Measurements from ENCODE around the gene KLHL9. TPM values are rescaled to one million over a fixed set of nuclear protein-coding genes. Genes with fewer than 3 reads are reported as not detected.
"Not testable (repeated sequence)": the region's sequence is repeated elsewhere in the genome, so short reads cannot be mapped to it uniquely, and the experiment has no call there.

The KLHL9 gene
- total RNA-seq, 2 experiments from 2014 or later: 11.9 to 12.0 TPM

DNA sequence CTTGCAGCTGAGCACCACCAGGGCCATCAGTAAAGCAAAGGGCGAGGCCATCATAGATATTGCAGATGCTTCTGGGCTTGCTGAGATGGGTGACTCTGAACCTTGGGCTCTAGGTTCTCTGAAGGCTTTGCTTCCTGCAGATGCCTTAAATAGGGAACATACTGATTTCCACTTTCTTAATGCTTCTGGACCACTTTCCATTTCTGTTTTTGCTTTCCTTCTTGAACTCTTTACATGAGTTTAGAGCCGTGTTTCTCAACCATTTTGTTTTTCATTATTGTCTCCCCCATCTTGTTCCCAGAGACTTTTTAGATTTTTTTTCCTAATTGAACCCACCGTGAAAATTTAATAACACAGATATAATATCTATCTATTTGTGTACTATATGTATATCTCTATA is 32.8 kb upstream of the KLHL9 start, which contains the start of gene IFNA13:
IFNA13 (minus strand) TSS at position 101 of the 400 bp plus-strand sequence; CDS start at position 54, 47 bp downstream.
- Histone ChIP-seq H3K4me1 (ENCODE audit: insufficient read depth, low read length) (no peaks in the 10 kb centered on the region), H3K27ac (ENCODE audit: low read depth in 1 of 2, low read length in 2 of 2) (no peak within 1 kb of the TSS), H3K27me3 (ENCODE audit: control insufficient read depth in 1 of 2, insufficient read depth in 2 of 2, low read length in 2 of 2) (no peaks in the 10 kb centered on the region), H3K36me3 (ENCODE audit: insufficient read depth, low read length) (no peaks in the 10 kb centered on the region), H3K9me3 (ENCODE audit: control insufficient read depth in 1 of 2, insufficient read depth in 1 of 2, low read length in 2 of 2) (no peaks in the 10 kb centered on the region), H3K4me3 (ENCODE audit: low read length) (no peak within 1 kb of the TSS)
- no peak within 1 kb of the TSS for H3K27ac Mint-ChIP-seq
- TF ChIP-seq, protein P1, sequence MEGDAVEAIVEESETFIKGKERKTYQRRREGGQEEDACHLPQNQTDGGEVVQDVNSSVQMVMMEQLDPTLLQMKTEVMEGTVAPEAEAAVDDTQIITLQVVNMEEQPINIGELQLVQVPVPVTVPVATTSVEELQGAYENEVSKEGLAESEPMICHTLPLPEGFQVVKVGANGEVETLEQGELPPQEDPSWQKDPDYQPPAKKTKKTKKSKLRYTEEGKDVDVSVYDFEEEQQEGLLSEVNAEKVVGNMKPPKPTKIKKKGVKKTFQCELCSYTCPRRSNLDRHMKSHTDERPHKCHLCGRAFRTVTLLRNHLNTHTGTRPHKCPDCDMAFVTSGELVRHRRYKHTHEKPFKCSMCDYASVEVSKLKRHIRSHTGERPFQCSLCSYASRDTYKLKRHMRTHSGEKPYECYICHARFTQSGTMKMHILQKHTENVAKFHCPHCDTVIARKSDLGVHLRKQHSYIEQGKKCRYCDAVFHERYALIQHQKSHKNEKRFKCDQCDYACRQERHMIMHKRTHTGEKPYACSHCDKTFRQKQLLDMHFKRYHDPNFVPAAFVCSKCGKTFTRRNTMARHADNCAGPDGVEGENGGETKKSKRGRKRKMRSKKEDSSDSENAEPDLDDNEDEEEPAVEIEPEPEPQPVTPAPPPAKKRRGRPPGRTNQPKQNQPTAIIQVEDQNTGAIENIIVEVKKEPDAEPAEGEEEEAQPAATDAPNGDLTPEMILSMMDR (IDR thresholded peaks at IDR 0.05): no peak
- intact Hi-C loops (cut with DNase I, micrococcal nuclease): no loop called here
- no peaks in the 10 kb centered on the region for H3K36me3 Mint-ChIP-seq (ENCODE audit: low read depth)
- no peak for DNase-seq
- H3K9me3 Mint-ChIP-seq: no peaks in the 10 kb centered on the region
- ChIA-PET POLR2A (no interaction called here), CTCF (interaction anchor here (0.6 kb wide), 1 partner anchor 191 kb away, joined by 3 read pairs; no protein-coding TSS in a partner anchor)
- H3K4me3 Mint-ChIP-seq: no peak within 1 kb of the TSS
- ATAC-seq (ENCODE audit: poor library complexity): no peak
- peaks cover 35% of the 10 kb centered on the region for H3K27me3 Mint-ChIP-seq
- H3K4me1 Mint-ChIP-seq (ENCODE audit: low read depth): no peaks in the 10 kb centered on the region

- H3K9me3 Mint-ChIP-seq; H3K27ac ChIP-seq (ENCODE audit: low read depth in 1 of 2, low read length in 2 of 2); POLR2A ChIA-PET; DNase-seq; H3K36me3 ChIP-seq (ENCODE audit: insufficient read depth, low read length); H3K27me3 ChIP-seq (ENCODE audit: control insufficient read depth in 1 of 2, insufficient read depth in 2 of 2, low read length in 2 of 2); ATAC-seq (ENCODE audit: poor library complexity); H3K36me3 Mint-ChIP-seq (ENCODE audit: low read depth); intact Hi-C loops (cut with DNase I, micrococcal nuclease); H3K4me1 ChIP-seq (ENCODE audit: insufficient read depth, low read length); H3K4me3 ChIP-seq (ENCODE audit: low read length); H3K4me3 Mint-ChIP-seq; H3K27ac Mint-ChIP-seq; CTCF ChIA-PET; H3K4me1 Mint-ChIP-seq (ENCODE audit: low read depth); H3K9me3 ChIP-seq (ENCODE audit: control insufficient read depth in 1 of 2, insufficient read depth in 1 of 2, low read length in 2 of 2): not testable (repeated sequence)
- peaks cover 35% of the 10 kb centered on the region for H3K27me3 Mint-ChIP-seq
Measured at GRCh38 chr9:21367169-21367568, 32.0 kb upstream of the KLHL9 start.

- ChIA-PET POLR2A (no interaction called here), CTCF (no interaction called here)
- intact Hi-C loops (cut with DNase I, micrococcal nuclease): no loop called here
- peaks cover 16% of the 10 kb centered on the region for H3K4me1 Mint-ChIP-seq (ENCODE audit: low read depth)
- TF ChIP-seq, protein P1 (IDR thresholded peaks at IDR 0.05): no peak
- no peak for DNase-seq
- peaks cover 22% of the 10 kb centered on the region for H3K27me3 Mint-ChIP-seq
- no peaks in the 10 kb centered on the region for H3K9me3 ChIP-seq (ENCODE audit: control insufficient read depth in 1 of 2, insufficient read depth in 1 of 2, low read length in 2 of 2)
- no peaks in the 10 kb centered on the region for H3K27me3 ChIP-seq (ENCODE audit: control insufficient read depth in 1 of 2, insufficient read depth in 2 of 2, low read length in 2 of 2)
- H3K4me1 ChIP-seq (ENCODE audit: insufficient read depth, low read length): peaks cover 7% of the 10 kb centered on the region
- no peak for ATAC-seq (ENCODE audit: poor library complexity)
- no peak overlapping the region for H3K27ac Mint-ChIP-seq
- no peaks in the 10 kb centered on the region for H3K9me3 Mint-ChIP-seq
- no peak overlapping the region for H3K4me3 Mint-ChIP-seq
- no peaks in the 10 kb centered on the region for H3K36me3 Mint-ChIP-seq (ENCODE audit: low read depth)
- no peak overlapping the region for H3K27ac ChIP-seq (ENCODE audit: low read depth in 1 of 2, low read length in 2 of 2)
- H3K36me3 ChIP-seq (ENCODE audit: insufficient read depth, low read length): no peaks in the 10 kb centered on the region
- H3K4me3 ChIP-seq (ENCODE audit: low read length): no peak overlapping the region
Measured at GRCh38 chr9:21362287-21362686, 27.1 kb upstream of the KLHL9 start.
